ENCODE data around the gene PILRA. TPM values are rescaled to one million over a fixed set of nuclear protein-coding genes. Genes with fewer than 3 reads are reported as not detected.

The PILRA gene
- total and polyA plus RNA-seq, 2 of the 13 experiments (the other 11 are each of a cell fraction or from before 2014, with no cell fraction given) = 0.13 to 1.3 TPM

GRCh38 chr7:100449190-100449795 is 76.0 kb downstream of the PILRA start:
- FAIRE-seq (peak; percentile 56), ATAC-seq (no peak), DNase-seq (ENCODE audit: low spot score) (no peak)
- Histone ChIP-seq H3K4me2 (ENCODE audit: low read depth, low read length) (peak overlapping the region; percentile 83), H3K27ac (ENCODE audit: extremely low read length, insufficient read depth, low read length) (peak overlapping the region; percentile 40), H3K9me3 (ENCODE audit: low read length) (no peaks in the 10 kb centered on the region), H3K79me2 (ENCODE audit: insufficient read depth, low read length) (no peaks in the 10 kb centered on the region), H4K20me1 (ENCODE audit: insufficient read depth, low read length) (no peaks in the 10 kb centered on the region), H2AFZ (ENCODE audit: low read length) (no peak overlapping the region), H3K9ac (ENCODE audit: insufficient read depth, low read depth, low read length) (peak overlapping the region; percentile 7; the same call in 1 of the 2 replicates), H3K36me3 (replicated peaks in 1 of 2; ENCODE audit: control insufficient read depth in 1 of 2, insufficient read depth in 2 of 2, low read length in 2 of 2) (no peaks in the 10 kb centered on the region), H3K4me3 (replicated peaks in 1 of 3; ENCODE audit: insufficient read depth in 1 of 3, low read depth in 2 of 3, low read length in 3 of 3) (peak overlapping the region in 1 of 3 experiments; percentile 73; a peak in 1 of 6 replicates), H3K4me1 (ENCODE audit: insufficient read depth, low read length) (peaks cover 42% of the 10 kb centered on the region), H3K27me3 (ENCODE audit: control insufficient read depth in 1 of 2, insufficient read depth in 2 of 2, low read length in 2 of 2) (no peaks in the 10 kb centered on the region)
- in situ Hi-C loops (cut with HindIII; ENCODE audit: extremely low pct_ligation_motif_present, low pct_unique_long_range_greater_than_20kb) = no loop called here
- 13% methylated on average over 13 of the region's 13 CpGs for WGBS (ENCODE audit: low lambda C conversion rate)
- BruUV-seq (replicated peaks) = no TSS peak
- POLR2A ChIA-PET = interaction anchor here (0.7 to 2.5 kb wide), 10 partner anchors 9 to 204 kb away, joined by 3 to 47 read pairs (median 4); partner anchors contain the start of genes FBXO24, LRCH4, MEPCE and PPP1R35
- CTCF ChIA-PET (ENCODE audit: low intra/inter-chr PET ratio, low total read pairs) = no interaction called here
- intact Hi-C loops (cut with micrococcal nuclease; ENCODE audit: unreplicated experiment) = no loop called here
- TF ChIP-seq PAWR (CRISPR knock-in tag; IDR thresholded peaks at IDR 0.05; ENCODE audit: borderline replicate concordance) (no peak), ZBTB33 (CRISPR knock-in tag; IDR thresholded peaks at IDR 0.05) (0 out of 2 replicates have a peak, but pooled peaks have one; percentile 5), ZMYM3 (CRISPR knock-in tag; IDR thresholded peaks at IDR 0.05) (peak; percentile 70; the same call in 1 of the 2 replicates), PLRG1 (conservative IDR thresholded peaks at IDR 0.05) (no peak), ZNF235 (CRISPR knock-in tag; IDR thresholded peaks at IDR 0.05; ENCODE audit: borderline replicate concordance) (no peak), ZNF605 (CRISPR knock-in tag; IDR thresholded peaks at IDR 0.05) (0 out of 2 replicates have a peak, but pooled peaks have one; percentile 36), SNAI1 (CRISPR knock-in tag; IDR thresholded peaks at IDR 0.05; ENCODE audit: borderline replicate concordance) (no peak), ZNF451 (CRISPR knock-in tag; IDR thresholded peaks at IDR 0.05) (no peak), NFKBIZ (CRISPR knock-in tag; IDR thresholded peaks at IDR 0.05) (no peak), ZNF770 (CRISPR knock-in tag; IDR thresholded peaks at IDR 0.05) (peak; percentile 99), ARID5B (CRISPR knock-in tag; IDR thresholded peaks at IDR 0.05) (0 out of 2 replicates have a peak, but pooled peaks have one; percentile 19), ZC3H4 (CRISPR knock-in tag; IDR thresholded peaks at IDR 0.05; ENCODE audit: borderline replicate concordance) (no peak), GPBP1L1 (CRISPR knock-in tag; IDR thresholded peaks at IDR 0.05) (no peak), SOX13 (IDR thresholded peaks at IDR 0.05) (no peak), SOX13 (CRISPR knock-in tag; conservative IDR thresholded peaks at IDR 0.05 in 1 of 2, IDR thresholded peaks at IDR 0.05 in 1 of 2) (peak in 1 of 2 experiments; percentile 44; a peak in 1 of 4 replicates)

Data from HepG2 (cell line).